HG03045 (cell line): Measurements from ENCODE around the gene GABRR3.
"Not testable (repeated sequence)": the region's sequence is repeated elsewhere in the genome, so short reads cannot be mapped to it uniquely, and the experiment has no call there.

Experiments used
- ATAC-seq: cut with Tn5 transposase; IDR thresholded peaks from one replicate; pipeline ENCODE4 v1.9.1; 2021; ENCODE audit warnings: mild to moderate bottlenecking, moderate library complexity; ENCODE audit not compliant: unreplicated experiment

Gene GABRR3

GRCh38 chr3:98022978-98023820, 11.9 kb downstream of the GABRR3 start:
- peak; percentile 86 for ATAC-seq

- no peak for ATAC-seq
Measured at GRCh38 chr3:98021830-98022560, 13.1 kb downstream of the GABRR3 start.

- no peak for ATAC-seq
Measured at GRCh38 chr3:98020412-98020811, 14.7 kb downstream of the GABRR3 start.

GRCh38 chr3:98018301-98018700, 16.8 kb downstream of the GABRR3 start:
- ATAC-seq = no peak

- no peak for ATAC-seq
Measured at GRCh38 chr3:98014268-98014585, 20.9 kb downstream of the GABRR3 start.

GRCh38 chr3:98013411-98014267, 21.5 kb downstream of the GABRR3 start:
- no peak for ATAC-seq

- no peak for ATAC-seq
Measured at GRCh38 chr3:98012979-98013378, 22.1 kb downstream of the GABRR3 start.

- not testable (repeated sequence) for ATAC-seq
Measured at GRCh38 chr3:98010883-98011449, 24.1 kb downstream of the GABRR3 start.

- ATAC-seq = no peak
Measured at GRCh38 chr3:98010194-98010882, 24.8 kb downstream of the GABRR3 start.

GRCh38 chr3:98008855-98009254, 26.3 kb downstream of the GABRR3 start:
- peak; percentile 48 for ATAC-seq

- no peak for ATAC-seq
Measured at GRCh38 chr3:98005438-98005837, 29.7 kb downstream of the GABRR3 start.

- ATAC-seq = no peak
Measured at GRCh38 chr3:98004721-98005120, 30.4 kb downstream of the GABRR3 start.

GRCh38 chr3:98003306-98003969, 31.7 kb downstream of the GABRR3 start:
- ATAC-seq = no peak

GRCh38 chr3:98002717-98003116, 32.4 kb downstream of the GABRR3 start:
- no peak for ATAC-seq

GRCh38 chr3:97999994-98000393, 35.1 kb downstream of the GABRR3 start:
- no peak for ATAC-seq

- no peak for ATAC-seq
Measured at GRCh38 chr3:97999103-97999502, 36.0 kb downstream of the GABRR3 start.

GRCh38 chr3:97996988-97997387, 38.1 kb downstream of the GABRR3 start:
- ATAC-seq = no peak

- ATAC-seq = no peak
Measured at GRCh38 chr3:97994328-97994945, 40.7 kb downstream of the GABRR3 start.

- ATAC-seq = no peak
Measured at GRCh38 chr3:97993526-97993925, 41.6 kb downstream of the GABRR3 start.
